ENCODE data around the gene ABCD3.
"Not testable (repeated sequence)": the region's sequence is repeated elsewhere in the genome, so short reads cannot be mapped to it uniquely, and the experiment has no call there.

- TF ChIP-seq CTCF (IDR thresholded peaks at IDR 0.05; ENCODE audit: low read length); EZH2 (optimal IDR thresholded peaks at IDR 0.05; ENCODE audit: low read depth, low read length): not testable (repeated sequence)
Observed at GRCh38 chr1:94566436-94566835, 148.2 kb downstream of the ABCD3 start.

All from MM.1S (cell line).